Esophagus squamous epithelium (tissue), 5 donors: ENCODE measurements around the gene SLC41A3. TPM values are rescaled to one million over a fixed set of nuclear protein-coding genes. Genes with fewer than 3 reads are reported as not detected.

Experiments
- DNase-seq: peaks from one replicate; lab custom pipeline; 2025; lab: John Stamatoyannopoulos, UW
- H3K27ac ChIP-seq, 4 donors: fragments of 200-600 bp; sonication (generic); one replicate each; pipeline ENCODE4 v1.5.1; 2016 to 2019; ENCODE audit warnings: mild to moderate bottlenecking in 1 of 4
- H3K27me3 ChIP-seq, 4 donors: fragments of 200-600 bp; sonication (generic); 1 replicate in 3 of 4; 2 replicates in 1 of 4; pipeline versions ENCODE4 v1.5.1 to v1.6.0; 2017 to 2021; ENCODE audit warnings: antibody characterized with exemption in 1 of 4
- H3K36me3 ChIP-seq, 3 donors: fragments of 200-600 bp; sonication (generic); one replicate each; pipeline ENCODE4 v1.5.1; 2016 to 2019
- H3K4me1 ChIP-seq, 3 donors: fragments of 200-600 bp; sonication (generic); one replicate each; pipeline ENCODE4 v1.5.1; 2017 to 2019
- H3K4me3 ChIP-seq, 4 donors: fragments of 200-600 bp; sonication (generic); 1 replicate in 3 of 4; 2 replicates in 1 of 4; pipeline ENCODE4 v1.5.1; 2016 to 2019; ENCODE audit warnings: mild to moderate bottlenecking in 2 of 4, moderate library complexity in 1 of 4
- H3K9me3 ChIP-seq, 3 donors: fragments of 200-600 bp; sonication (generic); one replicate each; pipeline ENCODE4 v1.5.1; 2016 to 2019
- CTCF ChIP-seq, 6 experiments: fragments of 450-650 bp in 4 of 6; fragments of 200-600 bp in 2 of 6; sonication (generic) in 2 of 6; IDR thresholded peaks; one replicate each; pipeline ENCODE4 v1.5.1; 2016 to 2019; ENCODE audit warnings: antibody characterized with exemption in 6 of 6, mild to moderate bottlenecking in 4 of 6, moderate library complexity in 4 of 6
- POLR2A ChIP-seq, 4 donors: fragments of 450-650 bp; IDR thresholded peaks; one replicate each; pipeline ENCODE4 v1.6.1; 2017; ENCODE audit warnings: antibody characterized with exemption in 4 of 4, mild to moderate bottlenecking in 4 of 4, moderate library complexity in 3 of 4
- WGBS, 2 donors: methylation state at CpG; one replicate each; pipeline ENCODE4 v1.1.5; 2018; 5-methylcytosine and 5-hydroxymethylcytosine counted together
- intact Hi-C: fragments of 100-400 bp; cut with DNase I; formaldehyde crosslinking; loops from one replicate; pipeline ENCODE4 v1.15.0; 2022
- total RNA-seq, 4 donors: library from RNA; depleted of rRNA; stranded (reverse); fragments of >200 nt; gene quantifications; one replicate each; pipeline ENCODE4 v1.1.0, GENCODE V29; 2016
- donor health status: DM: yes; HTN: yes; CAD: no.

The SLC41A3 gene
- total RNA-seq, 4 donors from 2014 or later: 17.7 to 46.5 (median 20.4) TPM

DNA sequence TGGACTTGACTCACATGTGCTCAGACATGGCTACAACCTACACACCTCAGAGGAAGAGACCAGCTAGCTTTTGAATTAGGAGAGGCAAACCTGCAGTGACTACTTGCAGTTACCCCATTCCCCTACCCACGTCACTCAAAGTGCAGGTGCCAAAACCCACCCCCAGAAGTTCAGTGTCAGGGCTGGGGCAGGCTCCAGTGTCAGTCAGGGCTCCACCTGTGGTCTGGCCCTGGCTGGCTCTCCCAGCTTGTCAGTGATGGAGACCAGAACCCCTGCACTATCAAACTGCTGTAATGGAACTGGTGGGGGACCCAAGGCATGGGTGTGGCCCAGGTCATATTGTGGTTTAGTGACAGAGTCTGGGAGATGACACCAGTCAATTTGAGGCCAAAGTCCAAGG lies 32.6 kb upstream of the SLC41A3 start:
- no peak for DNase-seq
- H3K36me3 ChIP-seq: no peaks in the 10 kb centered on the region
- H3K9me3 ChIP-seq: no peaks in the 10 kb centered on the region
- TF ChIP-seq POLR2A (IDR thresholded peaks at IDR 0.05) (no peak), CTCF (IDR thresholded peaks at IDR 0.05) (no peak)
- no peaks in the 10 kb centered on the region for H3K27me3 ChIP-seq
- intact Hi-C loops: no loop called here
- 80% methylated on average over 1 of the region's 1 CpG; no CpG with 5 or more reads in 1 of the 2 donors for WGBS, 2 donors
- no peak overlapping the region for H3K4me3 ChIP-seq
- H3K4me1 ChIP-seq: no peaks in the 10 kb centered on the region
- H3K27ac ChIP-seq: no peak overlapping the region

DNA sequence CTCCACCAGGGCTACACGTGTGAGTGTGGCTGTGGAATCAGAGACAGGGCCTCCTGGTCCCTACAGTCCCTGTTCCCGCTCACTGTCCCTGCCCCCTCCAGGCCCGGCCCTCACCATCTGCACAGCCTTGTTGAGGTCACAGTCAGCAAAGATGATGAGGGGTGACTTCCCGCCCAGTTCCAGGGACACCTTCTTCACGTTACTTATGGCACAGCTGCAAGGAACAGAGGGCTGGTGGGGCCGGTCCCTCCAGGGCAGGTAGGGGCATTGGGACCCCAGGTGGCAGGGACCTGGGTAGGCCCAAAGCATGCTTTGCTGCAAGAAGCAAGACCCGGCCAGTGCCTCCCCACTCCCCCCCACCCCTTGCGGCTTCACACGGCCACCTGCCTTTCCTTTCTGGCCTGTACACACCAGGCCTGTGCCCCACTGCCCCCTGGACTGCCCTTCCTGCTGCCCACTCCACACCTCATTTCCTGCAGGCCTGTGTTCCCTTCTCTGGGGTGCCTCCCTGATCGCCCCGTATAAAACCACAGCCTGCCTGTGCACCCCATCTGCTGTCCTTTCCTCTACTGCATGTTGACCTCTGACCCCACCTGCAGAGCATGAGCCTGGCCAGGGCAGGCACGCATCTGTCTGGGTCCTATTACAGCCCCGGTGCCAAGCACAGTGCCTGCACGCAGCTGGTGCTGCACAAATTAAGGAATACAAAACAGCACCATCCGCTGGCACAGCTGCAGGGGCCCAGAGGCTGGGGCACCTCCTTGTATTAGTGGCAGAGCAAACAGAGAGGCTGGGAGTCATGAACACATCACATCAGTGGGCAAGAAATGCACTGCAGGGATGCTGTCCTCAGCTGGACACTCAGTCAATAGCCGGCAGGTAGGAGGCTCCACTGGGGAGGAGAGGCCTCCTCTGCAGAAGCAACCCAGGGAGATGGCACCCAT lies 30.8 kb upstream of the SLC41A3 start:
- intact Hi-C loops: no loop called here
- no peak for DNase-seq
- Histone ChIP-seq H3K9me3 (no peaks in the 10 kb centered on the region), H3K27me3 (no peaks in the 10 kb centered on the region), H3K27ac (no peak overlapping the region), H3K4me1 (no peaks in the 10 kb centered on the region), H3K4me3 (no peak overlapping the region), H3K36me3 (no peaks in the 10 kb centered on the region)
- WGBS, 2 donors: 92 to 96% methylated on average over 8 to 11 of the region's 16 CpGs
- TF ChIP-seq CTCF (IDR thresholded peaks at IDR 0.05) (no peak), POLR2A (IDR thresholded peaks at IDR 0.05) (no peak)

DNA sequence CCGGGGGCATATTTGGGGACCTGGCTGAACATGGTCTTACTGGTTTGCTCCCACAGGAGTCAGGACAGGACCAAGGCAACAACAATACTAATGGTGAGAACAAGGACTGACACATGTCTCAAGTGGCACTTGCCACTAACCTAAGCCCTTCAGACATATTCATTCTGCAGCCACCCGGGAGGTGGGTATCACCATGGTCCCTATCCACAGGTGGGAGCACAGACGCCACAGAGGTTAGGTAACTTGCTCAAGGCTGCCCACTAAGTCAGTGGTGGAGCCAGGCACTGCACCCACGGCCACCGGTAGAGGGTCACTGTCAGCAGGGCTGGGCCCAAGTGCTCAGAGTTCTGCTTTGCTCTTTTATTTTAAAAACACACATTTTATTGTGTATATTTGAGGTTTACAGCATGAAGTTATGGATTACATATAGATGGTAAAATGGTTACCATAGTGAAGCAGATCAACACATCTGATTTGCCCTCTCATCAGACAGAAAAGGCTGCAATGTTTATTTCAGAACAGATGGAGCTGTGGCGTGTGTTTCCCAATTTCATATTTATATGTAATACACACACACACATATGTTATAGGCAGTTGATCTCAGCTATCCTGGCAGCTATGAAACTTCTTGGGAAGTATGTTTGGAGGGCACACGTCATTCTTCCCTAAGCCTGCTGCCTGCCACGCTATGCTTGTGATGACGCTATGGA lies 30.0 kb upstream of the SLC41A3 start:
- Histone ChIP-seq H3K27me3 (no peaks in the 10 kb centered on the region), H3K4me3 (no peak overlapping the region), H3K9me3 (no peaks in the 10 kb centered on the region), H3K4me1 (no peaks in the 10 kb centered on the region), H3K27ac (no peak overlapping the region), H3K36me3 (no peaks in the 10 kb centered on the region)
- WGBS, 2 donors: 82 to 84% methylated on average over 6 to 7 of the region's 9 CpGs
- intact Hi-C loops: no loop called here
- no peak for TF ChIP-seq POLR2A (IDR thresholded peaks at IDR 0.05)
- peak in 2 of 6 experiments; percentile 17 to 39 for TF ChIP-seq CTCF (IDR thresholded peaks at IDR 0.05)
- no peak for DNase-seq

DNA sequence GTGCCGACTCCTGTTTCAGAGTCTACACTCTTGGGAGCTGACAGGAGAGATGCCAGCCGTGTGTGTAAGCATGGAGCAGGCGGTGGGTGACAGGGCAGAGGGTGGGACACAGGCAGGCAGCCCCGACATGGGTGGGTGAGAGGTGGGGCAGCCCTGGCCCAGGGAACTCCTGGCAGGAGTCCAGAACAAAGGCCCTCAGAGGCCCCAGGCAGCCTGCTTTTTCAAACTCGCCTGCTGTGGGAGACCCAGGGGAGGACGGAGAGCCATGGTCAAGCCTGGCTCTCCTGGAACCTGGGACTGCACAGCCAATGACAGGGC lies 29.3 kb upstream of the SLC41A3 start:
- Histone ChIP-seq H3K27me3 (no peaks in the 10 kb centered on the region), H3K36me3 (no peaks in the 10 kb centered on the region), H3K4me3 (no peak overlapping the region), H3K4me1 (no peaks in the 10 kb centered on the region), H3K9me3 (no peaks in the 10 kb centered on the region), H3K27ac (no peak overlapping the region)
- WGBS, 2 donors: 78 to 100% methylated on average over 1 to 5 of the region's 6 CpGs
- no peak for DNase-seq
- intact Hi-C loops: no loop called here
- TF ChIP-seq POLR2A (IDR thresholded peaks at IDR 0.05) (no peak), CTCF (IDR thresholded peaks at IDR 0.05) (no peak)
